GM21737 (cell line): Measurements from ENCODE around the gene KYNU.
"Not testable (repeated sequence)": the region's sequence is repeated elsewhere in the genome, so short reads cannot be mapped to it uniquely, and the experiment has no call there.

Experiments used
- ATAC-seq: cut with Tn5 transposase; IDR thresholded peaks from one replicate; pipeline ENCODE4 v1.9.1; 2021; ENCODE audit warnings: mild to moderate bottlenecking, moderate library complexity; ENCODE audit not compliant: unreplicated experiment

KYNU gene

GRCh38 chr2:142914507-142915313, 37.2 kb downstream of the KYNU start:
- ATAC-seq, result peak; percentile 98

GRCh38 chr2:142915502-142915901, 38.0 kb downstream of the KYNU start:
- ATAC-seq, result peak; percentile 2

DNA sequence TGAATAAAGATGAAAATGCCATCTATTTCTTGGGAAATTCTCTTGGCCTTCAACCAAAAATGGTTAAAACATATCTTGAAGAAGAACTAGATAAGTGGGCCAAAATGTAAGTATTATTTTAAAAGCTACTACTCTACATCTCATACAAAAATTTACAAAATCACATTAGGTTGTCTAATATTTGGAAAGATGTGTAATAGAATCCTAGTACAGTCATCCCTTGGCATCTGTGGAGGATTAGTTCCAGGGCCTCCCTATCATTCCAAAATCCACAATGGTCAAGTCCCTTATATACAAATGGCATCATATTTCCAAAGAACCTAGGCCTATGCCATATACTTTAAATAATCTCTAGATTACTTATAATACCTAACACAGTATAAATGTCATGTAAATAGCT, 41.2 kb downstream of the KYNU start:
- ATAC-seq, result no peak

DNA sequence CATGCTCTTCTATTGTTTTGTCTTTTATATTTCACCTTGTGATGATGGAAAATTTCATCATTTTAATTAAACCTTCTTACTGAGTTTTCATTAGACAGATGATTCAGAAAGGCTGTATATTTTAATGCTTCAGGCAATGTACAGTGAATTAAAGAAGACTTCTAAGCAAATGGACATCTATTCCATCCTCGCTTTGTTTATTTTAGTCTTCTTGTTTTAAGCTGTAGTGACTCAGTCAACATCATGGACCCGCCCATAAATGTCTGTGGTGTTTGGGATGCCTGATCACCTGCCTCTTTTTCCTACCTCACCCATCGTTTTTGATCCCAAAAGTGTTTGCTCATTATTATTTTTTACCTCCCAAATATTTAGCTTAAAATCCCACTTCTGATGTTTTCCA, 43.1 kb downstream of the KYNU start:
- no peak for ATAC-seq

GRCh38 chr2:142926445-142926844, 49.0 kb downstream of the KYNU start:
- ATAC-seq, result no peak

DNA sequence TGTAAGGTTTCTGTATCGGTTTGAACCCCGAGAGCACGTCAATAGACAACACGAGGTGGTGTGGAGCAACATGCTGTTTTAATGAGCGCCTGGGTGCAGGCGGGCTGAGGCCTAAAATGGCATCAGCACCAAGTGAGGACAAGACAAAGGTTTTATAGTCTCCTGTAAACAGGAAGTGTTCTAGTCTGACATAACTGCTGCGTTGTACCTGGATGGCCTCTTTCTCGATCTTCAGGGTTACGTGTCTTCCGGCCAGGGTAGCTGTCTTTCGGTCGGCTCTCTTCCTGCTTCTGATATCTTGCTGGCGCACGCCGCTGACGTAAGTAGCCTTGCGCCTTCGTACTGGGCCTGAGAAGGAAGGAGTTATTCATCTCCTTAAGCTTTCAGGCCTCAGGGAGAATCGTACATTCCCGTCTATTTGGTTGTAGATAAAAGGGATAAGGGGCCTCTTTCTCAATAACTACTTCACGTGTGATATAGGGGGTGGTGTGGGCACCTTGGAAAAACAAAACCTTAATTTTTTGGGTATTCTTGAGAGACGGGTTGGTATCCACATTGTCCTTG, 53.5 kb downstream of the KYNU start:
- ATAC-seq, result no peak

DNA sequence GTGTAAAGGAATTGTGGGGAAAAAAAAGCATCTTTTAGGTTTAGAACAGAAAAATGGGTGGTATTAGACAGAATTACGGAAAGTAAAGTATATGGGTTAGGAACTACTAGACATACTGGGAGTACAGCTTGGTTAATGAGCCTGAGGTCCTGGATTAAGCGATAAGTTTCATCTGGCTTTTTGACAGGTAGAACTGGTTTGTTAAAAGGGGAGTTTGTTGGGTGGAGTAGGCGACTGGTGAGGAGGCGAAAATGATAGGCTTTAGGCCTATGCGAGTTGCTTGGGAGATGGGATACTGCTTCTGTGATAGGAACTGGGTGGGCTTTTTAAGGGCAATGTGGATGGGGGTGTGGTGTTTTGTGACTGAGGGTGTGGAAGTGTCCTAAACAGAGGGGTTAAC, 56.5 kb downstream of the KYNU start:
- no peak for ATAC-seq

- ATAC-seq, result no peak
These were observed 58.2 kb downstream of the KYNU start for GRCh38 chr2:142935563-142936089.

DNA sequence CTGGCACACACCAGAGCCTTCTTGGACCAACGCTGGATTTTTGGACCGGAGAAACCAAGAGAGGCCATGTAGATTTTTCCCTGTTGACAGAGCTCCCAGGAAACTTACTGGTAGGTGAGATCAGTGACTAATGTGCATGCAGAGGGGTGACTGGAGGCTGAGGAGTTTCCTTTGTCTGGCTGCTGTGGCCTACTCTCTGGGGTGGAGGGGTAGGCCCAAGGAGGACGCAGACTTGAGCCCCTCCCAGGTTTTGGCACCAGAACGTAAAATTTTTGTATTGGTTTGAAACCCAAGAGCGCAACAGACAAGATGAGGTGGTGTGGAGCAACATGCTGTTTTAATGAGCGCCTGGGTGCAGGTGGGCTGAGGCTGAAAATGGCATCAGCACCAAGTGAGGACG, 59.2 kb downstream of the KYNU start:
- ATAC-seq, result no peak

DNA sequence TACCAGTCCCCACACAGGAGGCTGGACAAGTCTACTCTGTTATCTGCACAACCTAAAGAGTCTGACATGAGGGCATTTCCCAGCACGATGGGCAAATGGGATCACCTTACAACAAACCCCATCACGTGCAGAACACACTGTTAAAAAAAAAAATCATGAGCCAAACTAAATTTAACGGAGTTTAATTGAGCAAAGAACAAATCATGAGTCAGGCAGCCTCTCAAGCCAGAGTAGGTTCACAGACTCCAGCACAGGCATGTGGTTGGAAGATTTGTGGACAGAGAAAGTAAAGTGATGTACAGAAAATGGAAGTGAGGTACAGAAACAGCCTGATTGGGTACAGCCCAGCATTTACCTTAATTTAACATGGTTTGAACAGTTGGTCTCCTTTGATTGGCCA, 59.9 kb downstream of the KYNU start:
- no peak for ATAC-seq

- no peak for ATAC-seq
These were observed 60.8 kb downstream of the KYNU start for GRCh38 chr2:142938240-142938639.

- ATAC-seq, result no peak
These were observed 63.3 kb downstream of the KYNU start for GRCh38 chr2:142940606-142941223.

GRCh38 chr2:142942690-142943089, 65.2 kb downstream of the KYNU start:
- ATAC-seq, result no peak

DNA sequence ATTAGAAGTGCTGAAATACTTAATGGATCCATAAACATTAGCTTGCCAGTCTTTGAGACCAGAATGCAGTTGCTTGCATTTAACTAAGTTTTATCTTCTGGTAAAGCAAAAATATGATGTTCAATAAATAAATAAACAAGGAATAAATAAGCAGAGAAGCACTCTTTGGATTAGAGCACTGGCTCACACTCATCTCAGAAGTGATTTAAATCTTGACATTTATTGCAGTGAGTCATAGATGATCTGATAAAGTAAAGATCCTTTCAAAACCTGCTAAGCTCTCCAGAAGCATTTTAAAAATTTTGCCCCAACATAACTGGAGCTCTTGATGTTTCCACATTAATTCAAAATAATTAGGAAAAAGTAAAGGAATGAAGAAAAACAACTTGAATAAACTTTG, 66.8 kb downstream of the KYNU start:
- no peak for ATAC-seq

DNA sequence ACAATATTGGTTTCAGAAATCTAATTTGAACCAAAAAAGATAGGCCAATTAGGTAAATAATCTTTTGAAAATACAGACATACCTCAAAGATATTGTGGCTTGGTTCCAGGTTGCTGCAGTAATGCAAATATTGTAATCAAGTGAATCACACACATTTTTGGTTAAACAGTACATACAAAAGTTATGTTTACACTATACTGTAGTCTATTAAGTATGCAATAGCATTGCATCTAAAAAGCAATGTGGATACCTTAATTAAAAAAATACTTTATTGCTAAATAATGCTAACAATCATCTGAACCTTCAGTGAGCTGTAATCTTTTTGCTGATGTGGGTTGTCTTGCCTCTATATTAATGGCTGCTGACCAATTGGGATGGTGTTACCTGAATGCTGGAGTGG, 67.3 kb downstream of the KYNU start:
- ATAC-seq, result no peak

DNA sequence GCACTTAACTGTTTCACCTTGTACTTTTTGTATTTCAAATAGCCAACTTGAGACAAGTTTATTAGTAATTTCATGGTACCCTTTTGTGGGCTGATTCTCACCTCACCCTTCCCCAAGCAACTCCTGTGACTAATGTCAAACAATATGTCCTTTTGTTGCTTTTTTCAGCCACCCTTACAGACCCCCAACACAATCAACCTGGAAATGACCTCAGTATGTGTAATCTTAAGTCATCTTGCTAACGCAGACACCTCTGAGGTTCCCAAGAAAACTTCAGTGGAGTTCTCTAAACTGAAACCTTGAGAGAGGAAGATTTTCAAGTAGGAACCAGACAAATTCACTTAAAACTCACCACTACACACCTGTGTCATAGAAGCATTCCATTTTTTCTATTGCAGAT, 69.5 kb downstream of the KYNU start:
- no peak for ATAC-seq

- ATAC-seq, result not testable (repeated sequence)
These were observed 71.3 kb downstream of the KYNU start for GRCh38 chr2:142948723-142949122.

GRCh38 chr2:142950323-142950722, 72.9 kb downstream of the KYNU start:
- ATAC-seq, result not testable (repeated sequence)

- ATAC-seq, result no peak
These were observed 73.9 kb downstream of the KYNU start for GRCh38 chr2:142951190-142952007.

DNA sequence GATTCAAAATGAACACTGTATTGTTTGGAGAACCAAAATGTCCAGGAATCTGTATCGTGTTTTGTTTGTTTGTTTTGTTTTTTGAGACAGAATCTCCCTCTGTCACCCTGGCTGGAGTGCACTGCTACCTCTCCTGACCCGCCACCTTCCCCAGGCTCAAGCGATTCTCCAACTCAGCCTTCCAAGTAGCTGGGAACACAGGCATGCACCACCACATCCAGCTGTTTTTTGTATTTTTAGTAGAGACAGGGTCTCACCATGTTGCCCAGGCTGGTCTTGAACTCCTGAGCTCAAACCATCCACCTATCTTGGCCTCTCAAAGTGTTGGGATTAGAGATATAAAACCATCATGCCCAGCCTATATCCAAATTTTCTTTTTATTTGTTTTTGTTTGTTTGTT, 74.6 kb downstream of the KYNU start:
- ATAC-seq, result no peak

DNA sequence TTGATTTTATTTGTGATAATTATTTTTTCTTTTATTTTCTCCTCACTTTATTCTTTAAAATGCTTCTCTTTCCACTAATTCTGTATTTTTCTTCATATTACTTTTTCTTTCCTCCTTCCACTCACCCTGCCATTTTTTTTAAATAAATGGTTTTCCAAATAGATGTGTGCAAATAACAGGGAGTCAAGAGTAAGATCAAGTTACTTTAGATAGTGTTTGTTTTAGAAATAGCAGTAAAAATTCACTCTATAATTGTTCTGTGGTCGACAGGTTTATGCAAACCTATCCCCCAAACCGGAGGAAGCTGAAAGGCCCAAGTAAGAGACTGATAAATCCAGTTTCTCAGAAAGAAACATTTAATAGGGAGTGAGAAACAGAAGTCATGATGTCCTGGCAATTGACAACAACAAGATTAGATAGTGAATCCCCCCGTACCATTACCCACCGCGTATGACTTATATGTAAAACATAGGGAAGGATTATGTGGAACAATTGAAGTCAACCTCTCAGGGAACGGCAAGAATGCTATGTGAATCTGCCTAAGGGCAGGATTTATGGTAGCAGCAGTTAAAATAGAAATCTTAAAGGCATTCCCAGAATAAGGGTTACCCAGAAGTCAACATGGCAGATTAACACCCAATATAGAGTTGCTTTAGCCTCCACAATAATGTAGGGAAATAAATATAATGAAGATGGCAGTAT, 75.5 kb downstream of the KYNU start:
- no peak for ATAC-seq
